A673 (cell line): ENCODE results near the gene RFX5. TPM values are rescaled to one million over a fixed set of nuclear protein-coding genes. Genes with fewer than 3 reads are reported as not detected.
A peak's percentile ranks its signal among the peaks of the same experiment; 100 is the strongest.

ENCODE experiments used
- BruUV-seq: library from RNA; stranded (reverse); fragments of 400-500 nt; replicated peaks from 2 replicates; lab custom pipeline; 2021; lab: Mats Ljungman, UMichigan
- CTCF ChIA-PET: fragments of 300-600 bp; sonication (Branson Sonifier 250); formaldehyde crosslinking; loops from one replicate; lab custom pipeline; 2022; ENCODE audit warnings: antibody characterized with exemption; lab: Charles Lee
- POLR2A ChIA-PET: fragments of 300-600 bp; sonication (Branson Sonifier 250); formaldehyde crosslinking; loops from one replicate; lab custom pipeline; 2022; ENCODE audit warnings: antibody characterized with exemption; ENCODE audit not compliant: low non-redundant PET; lab: Charles Lee
- DNase-seq: peaks from one replicate; pipeline ENCODE4 v3.0.0-alpha.2; 2015; ENCODE audit warnings: low spot score
- H3K27ac ChIP-seq: fragments of 200-600 bp; sonication (generic); 2 replicates; pipeline ENCODE4 v1.5.1; 2016; ENCODE audit warnings: mixed run types, low read depth, mild to moderate bottlenecking, mixed read lengths, antibody characterized with exemption, low read length; ENCODE audit not compliant: poor library complexity, severe bottlenecking
- H3K27me3 ChIP-seq: fragments of 200-600 bp; sonication (generic); replicated peaks from 2 replicates; pipeline ENCODE4 v1.6.1; 2017; ENCODE audit warnings: mixed run types, low read depth, mild to moderate bottlenecking, mixed read lengths, antibody characterized with exemption, low read length; ENCODE audit not compliant: insufficient read depth, poor library complexity
- H3K36me3 ChIP-seq: fragments of 200-600 bp; sonication (generic); 2 replicates; pipeline ENCODE4 v1.6.1; 2016; ENCODE audit warnings: mixed run types, mild to moderate bottlenecking, mixed read lengths, antibody characterized with exemption, low read length; ENCODE audit not compliant: insufficient read depth, poor library complexity, severe bottlenecking
- H3K4me1 ChIP-seq: fragments of 200-600 bp; sonication (generic); 2 replicates; pipeline ENCODE4 v1.6.1; 2017; ENCODE audit warnings: mixed run types, mild to moderate bottlenecking, mixed read lengths, antibody characterized with exemption, low read length; ENCODE audit not compliant: insufficient read depth, poor library complexity, severe bottlenecking
- H3K4me3 ChIP-seq: fragments of 200-600 bp; sonication (generic); 2 replicates; pipeline ENCODE4 v1.5.1; 2016; ENCODE audit warnings: low read depth, mixed run types, mild to moderate bottlenecking, mixed read lengths, low read length; ENCODE audit not compliant: poor library complexity, severe bottlenecking
- H3K9me3 ChIP-seq: fragments of 200-600 bp; sonication (generic); 2 replicates; pipeline ENCODE4 v1.6.1; 2016; ENCODE audit warnings: mixed run types, low read depth, mild to moderate bottlenecking, mixed read lengths, antibody characterized with exemption, low read length; ENCODE audit not compliant: poor library complexity, severe bottlenecking
- intact Hi-C: fragments of 100-400 bp; cut with micrococcal nuclease; formaldehyde crosslinking; loops from one replicate; pipeline ENCODE4 v1.10.0; 2022; ENCODE audit not compliant: unreplicated experiment
- total RNA-seq: library from RNA; stranded (reverse); gene quantifications from 2 replicates; pipeline ENCODE4 v1.2.3, GENCODE V29; 2021
- TF ChIP-seq, protein P1 (sequence below): fragments of 300-800, 200-600 bp; sonication (generic); conservative IDR thresholded peaks from 2 replicates; pipeline ENCODE4 v1.5.1; 2017; ENCODE audit warnings: low read depth, mild to moderate bottlenecking, antibody characterized with exemption, low read length, moderate library complexity, mixed read lengths

The RFX5 gene
- total RNA-seq, 1 experiment from 2014 or later: 49.0 TPM

DNA sequence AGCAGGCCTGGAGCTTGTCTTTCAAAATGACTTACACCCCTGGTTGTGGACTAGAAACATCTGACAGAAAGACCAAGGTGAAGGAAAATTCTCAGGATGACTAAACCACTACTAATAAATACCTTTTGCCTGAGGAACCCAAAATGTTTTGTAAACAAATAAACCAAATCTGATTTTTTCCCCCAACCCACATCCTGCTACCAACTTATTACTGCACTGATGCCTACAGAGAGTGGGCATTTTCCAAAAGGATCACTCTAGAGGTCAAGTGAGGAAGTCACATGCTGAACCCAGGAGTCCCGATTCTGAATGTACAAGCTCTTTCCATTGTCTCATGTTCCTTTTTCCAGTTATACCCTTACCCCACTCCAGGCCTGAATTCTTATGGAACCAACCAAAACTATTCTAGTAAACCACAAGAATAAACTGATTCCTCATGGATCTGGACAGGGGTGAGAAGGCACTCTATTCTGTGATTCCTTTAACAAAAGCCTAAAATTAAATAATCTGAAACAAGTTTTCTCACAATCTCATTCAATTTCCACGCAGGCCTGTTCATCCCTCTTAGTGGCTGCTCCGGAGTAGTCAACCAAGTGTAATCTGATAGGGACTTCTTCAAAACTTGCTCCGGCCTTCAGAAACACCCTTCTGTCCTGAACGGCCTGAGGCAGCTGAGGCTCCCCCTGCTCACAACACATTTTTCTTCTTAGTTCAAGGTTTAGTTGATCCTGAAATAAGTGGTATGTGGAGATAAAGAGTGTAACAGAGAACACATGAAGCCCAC lies 21.2 kb downstream of the RFX5 start:
- CTCF ChIA-PET: no interaction called here
- TF ChIP-seq, protein P1, sequence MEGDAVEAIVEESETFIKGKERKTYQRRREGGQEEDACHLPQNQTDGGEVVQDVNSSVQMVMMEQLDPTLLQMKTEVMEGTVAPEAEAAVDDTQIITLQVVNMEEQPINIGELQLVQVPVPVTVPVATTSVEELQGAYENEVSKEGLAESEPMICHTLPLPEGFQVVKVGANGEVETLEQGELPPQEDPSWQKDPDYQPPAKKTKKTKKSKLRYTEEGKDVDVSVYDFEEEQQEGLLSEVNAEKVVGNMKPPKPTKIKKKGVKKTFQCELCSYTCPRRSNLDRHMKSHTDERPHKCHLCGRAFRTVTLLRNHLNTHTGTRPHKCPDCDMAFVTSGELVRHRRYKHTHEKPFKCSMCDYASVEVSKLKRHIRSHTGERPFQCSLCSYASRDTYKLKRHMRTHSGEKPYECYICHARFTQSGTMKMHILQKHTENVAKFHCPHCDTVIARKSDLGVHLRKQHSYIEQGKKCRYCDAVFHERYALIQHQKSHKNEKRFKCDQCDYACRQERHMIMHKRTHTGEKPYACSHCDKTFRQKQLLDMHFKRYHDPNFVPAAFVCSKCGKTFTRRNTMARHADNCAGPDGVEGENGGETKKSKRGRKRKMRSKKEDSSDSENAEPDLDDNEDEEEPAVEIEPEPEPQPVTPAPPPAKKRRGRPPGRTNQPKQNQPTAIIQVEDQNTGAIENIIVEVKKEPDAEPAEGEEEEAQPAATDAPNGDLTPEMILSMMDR: no peak
- Histone ChIP-seq H3K27me3 (no peaks in the 10 kb centered on the region), H3K4me3 (peak overlapping the region; percentile 66), H3K27ac (peak overlapping the region; percentile 97), H3K9me3 (no peaks in the 10 kb centered on the region), H3K4me1 (peaks cover 8% of the 10 kb centered on the region), H3K36me3 (peaks cover 19% of the 10 kb centered on the region)
- intact Hi-C loops: no loop called here
- BruUV-seq: TSS peak; percentile 55
- no peak for DNase-seq
- POLR2A ChIA-PET: interaction anchor here (0.6 kb wide), 2 partner anchors 286 to 1684 kb away, joined by 3 read pairs; no protein-coding TSS in a partner anchor

DNA sequence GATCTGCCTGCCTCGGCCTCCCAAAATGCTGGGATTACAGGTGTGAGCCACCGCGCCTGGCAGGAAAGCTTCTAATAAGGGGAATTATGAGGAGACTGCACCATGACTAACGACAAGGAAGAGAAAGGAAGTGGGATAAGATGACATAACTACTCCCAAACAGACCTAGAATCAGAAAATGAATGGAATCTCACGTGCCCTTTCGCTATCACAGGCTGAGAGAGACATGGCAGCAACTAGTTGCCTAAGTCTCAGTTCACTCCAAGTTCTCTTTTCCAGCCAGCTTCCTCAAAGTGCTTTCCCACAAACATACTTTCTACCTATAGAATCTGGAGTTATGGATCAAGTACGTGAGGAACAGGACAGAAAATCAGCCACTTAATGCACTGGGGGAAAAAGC lies 21.8 kb downstream of the RFX5 start:
- CTCF ChIA-PET: no interaction called here
- H3K4me3 ChIP-seq: no peak overlapping the region
- peaks cover 19% of the 10 kb centered on the region for H3K36me3 ChIP-seq
- BruUV-seq: no TSS peak
- no peaks in the 10 kb centered on the region for H3K9me3 ChIP-seq
- TF ChIP-seq, protein P1: no peak
- POLR2A ChIA-PET: interaction anchor here (0.6 kb wide), 1 partner anchor 287 kb away, joined by 3 read pairs; no protein-coding TSS in a partner anchor
- no peak overlapping the region for H3K27ac ChIP-seq
- no peak for DNase-seq
- peaks cover 8% of the 10 kb centered on the region for H3K4me1 ChIP-seq
- intact Hi-C loops: no loop called here
- H3K27me3 ChIP-seq: no peaks in the 10 kb centered on the region

DNA sequence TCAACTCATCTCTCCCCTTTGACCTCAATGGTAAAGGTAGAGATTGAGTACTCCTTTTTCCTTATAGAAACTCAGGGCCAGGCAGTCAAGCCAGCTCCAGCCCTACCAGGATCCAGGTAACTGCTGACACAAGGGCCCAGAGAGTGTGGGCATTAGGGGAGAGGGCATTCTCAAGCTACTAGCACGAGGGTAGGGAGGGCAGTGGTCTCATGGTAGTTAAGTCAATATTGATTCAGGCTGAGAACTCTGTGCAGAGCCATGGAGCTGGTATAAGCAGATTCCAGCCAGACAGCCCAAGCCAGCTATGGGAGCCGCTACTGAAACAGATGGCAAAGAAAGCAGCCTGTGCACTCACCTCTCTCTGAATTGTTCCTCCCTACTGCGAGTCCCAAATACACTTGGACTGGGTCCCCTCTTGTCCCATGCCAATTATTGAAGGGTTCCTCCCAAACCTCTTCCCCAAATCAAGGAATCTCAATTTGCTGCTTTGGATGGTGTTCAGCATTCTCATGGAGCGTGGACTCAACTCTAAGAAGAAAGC lies 22.6 kb downstream of the RFX5 start:
- CTCF ChIA-PET: no interaction called here
- POLR2A ChIA-PET: no interaction called here
- Histone ChIP-seq H3K9me3 (no peaks in the 10 kb centered on the region), H3K4me1 (peaks cover 8% of the 10 kb centered on the region), H3K27ac (no peak overlapping the region), H3K27me3 (no peaks in the 10 kb centered on the region), H3K36me3 (peaks cover 21% of the 10 kb centered on the region), H3K4me3 (no peak overlapping the region)
- no peak for DNase-seq
- TF ChIP-seq, protein P1: no peak
- intact Hi-C loops: no loop called here
- BruUV-seq: no TSS peak
